Testis (tissue), 2 donors: ENCODE data around the gene PRKAG2.

Source experiments
- CTCF ChIP-seq, 3 experiments: fragments of 450-650 bp in 2 of 3; fragments of 200-600 bp in 1 of 3; sonication (generic) in 1 of 3; IDR thresholded peaks; one replicate each; pipeline ENCODE4 v1.5.1; 2016 to 2019; ENCODE audit warnings: antibody characterized with exemption in 3 of 3, mild to moderate bottlenecking in 2 of 3, moderate library complexity in 1 of 3
- POLR2A ChIP-seq: fragments of 450-650 bp; IDR thresholded peaks from one replicate; pipeline ENCODE4 v1.6.1; 2017; ENCODE audit warnings: antibody characterized with exemption, mild to moderate bottlenecking, moderate library complexity

GRCh38 chr7:151905766-151906165, 28.9 kb upstream of the PRKAG2 start:
- no peak for TF ChIP-seq CTCF (IDR thresholded peaks at IDR 0.05)
- no peak for TF ChIP-seq POLR2A
